Neural cell (in vitro differentiated cells): ENCODE data around the gene C1QTNF9. TPM values are rescaled to one million over a fixed set of nuclear protein-coding genes. Genes with fewer than 3 reads are reported as not detected.

Source experiments
- H2AFZ ChIP-seq: fragments of 200-600, 300-800 bp; sonication (generic), shearing (Covaris generic); 2 replicates; pipeline ENCODE4 v1.6.0; 2014; ENCODE audit warnings: low read depth, mild to moderate bottlenecking, antibody characterized with exemption, low read length, moderate library complexity
- H3F3A ChIP-seq: fragments of 200-600 bp; shearing (Covaris generic); 2 replicates; pipeline ENCODE4 v1.6.1; 2016; ENCODE audit warnings: mild to moderate bottlenecking, moderate library complexity, mixed read lengths, antibody characterized with exemption, low read length; ENCODE audit not compliant: insufficient read depth, poor library complexity, severe bottlenecking
- H3K27ac ChIP-seq: fragments of 200-600, 300-800 bp; sonication (generic), shearing (Covaris generic); 2 replicates; pipeline ENCODE4 v1.5.1; 2014; ENCODE audit warnings: mild to moderate bottlenecking, low read length, moderate library complexity
- H3K27me3 ChIP-seq: fragments of 300-800, 200-600 bp; sonication (generic), shearing (Covaris generic); 2 replicates; pipeline ENCODE4 v1.6.0; 2014; ENCODE audit warnings: mild to moderate bottlenecking, low read depth, low read length, moderate library complexity; ENCODE audit not compliant: insufficient read depth
- H3K36me3 ChIP-seq: fragments of 300-800, 200-600 bp; sonication (generic), shearing (Covaris generic); 2 replicates; pipeline ENCODE4 v1.5.1; 2014; ENCODE audit warnings: mild to moderate bottlenecking, antibody characterized with exemption, low read length, moderate library complexity; ENCODE audit not compliant: insufficient read depth
- H3K4me2 ChIP-seq: fragments of 300-800, 200-600 bp; sonication (generic), shearing (Covaris generic); 2 replicates; pipeline ENCODE4 v1.6.0; 2014; ENCODE audit warnings: mild to moderate bottlenecking, low read length
- H3K4me3 ChIP-seq: fragments of 300-800, 200-600 bp; sonication (generic), shearing (Covaris generic); 2 replicates; pipeline ENCODE4 v1.5.1; 2014; ENCODE audit warnings: mild to moderate bottlenecking, low read length, moderate library complexity
- H3K79me2 ChIP-seq: fragments of 200-600 bp; shearing (Covaris generic); replicated peaks from 2 replicates; pipeline ENCODE4 v1.6.0; 2014; ENCODE audit warnings: mild to moderate bottlenecking, low read length, moderate library complexity; ENCODE audit not compliant: insufficient read depth
- H3K9ac ChIP-seq: fragments of 300-800, 200-600 bp; sonication (generic), shearing (Covaris generic); 2 replicates; pipeline ENCODE4 v1.6.1; 2016; ENCODE audit warnings: mild to moderate bottlenecking, low read length, mixed read lengths
- H3K9me2 ChIP-seq: fragments of 200-600 bp; shearing (Covaris generic); 2 replicates; pipeline ENCODE4 v1.6.1; 2016; ENCODE audit warnings: mild to moderate bottlenecking, low read length, mixed read lengths; ENCODE audit not compliant: insufficient read depth
- H3K9me3 ChIP-seq: fragments of 200-600, 300-800 bp; sonication (generic), shearing (Covaris generic); 2 replicates; pipeline ENCODE4 v1.6.1; 2016; ENCODE audit warnings: mild to moderate bottlenecking, mixed run types, low read length, moderate library complexity, mixed read lengths
- H4K20me1 ChIP-seq: fragments of 200-600 bp; shearing (Covaris generic); 2 replicates; pipeline ENCODE4 v1.6.1; 2016; ENCODE audit warnings: mild to moderate bottlenecking, mixed run types; ENCODE audit not compliant: insufficient read depth
- EP300 ChIP-seq: fragments of 450-650 bp; conservative IDR thresholded peaks from 2 replicates; pipeline ENCODE4 v1.6.1; 2014; ENCODE audit warnings: antibody characterized with exemption, mild to moderate bottlenecking, moderate library complexity; ENCODE audit not compliant: poor library complexity, severe bottlenecking
- EZH2 ChIP-seq: fragments of 200-600, 300-800 bp; shearing (Covaris generic), sonication (generic); IDR thresholded peaks from 2 replicates; pipeline ENCODE4 v1.6.1; 2014; ENCODE audit warnings: antibody characterized with exemption, low read length, borderline replicate concordance, mild to moderate bottlenecking; ENCODE audit not compliant: insufficient read depth, poor library complexity, severe bottlenecking
- MXI1 ChIP-seq: fragments of 450-650 bp; conservative IDR thresholded peaks from 2 replicates; pipeline ENCODE4 v1.6.1; 2014; ENCODE audit warnings: antibody characterized with exemption, mild to moderate bottlenecking; ENCODE audit not compliant: poor library complexity, severe bottlenecking
- POLR2AphosphoS5 ChIP-seq: IDR thresholded peaks from 2 replicates; pipeline ENCODE4 v1.6.1; 2012
- RAD21 ChIP-seq: fragments of 450-650 bp; conservative IDR thresholded peaks from 2 replicates; pipeline ENCODE4 v1.6.1; 2014; ENCODE audit warnings: antibody characterized with exemption, mild to moderate bottlenecking, moderate library complexity
- SMC3 ChIP-seq: fragments of 450-650 bp; conservative IDR thresholded peaks from 2 replicates; pipeline ENCODE4 v1.6.1; 2014; ENCODE audit warnings: antibody characterized with exemption, mild to moderate bottlenecking, moderate library complexity; ENCODE audit not compliant: poor library complexity
- TAF1 ChIP-seq: IDR thresholded peaks from 2 replicates; pipeline ENCODE4 v1.6.1; 2012; ENCODE audit warnings: low read depth
- polyA plus RNA-seq: library from polyadenylated mRNA; depleted of rRNA; stranded (reverse); fragments of >200 nt; gene quantifications from 2 replicates; pipeline ENCODE4 v1.2.3, GENCODE V29; 2014
- TF ChIP-seq, protein P1 (sequence below): IDR thresholded peaks from 2 replicates; pipeline ENCODE4 v1.6.1; 2012; ENCODE audit warnings: borderline replicate concordance
- TF ChIP-seq, protein P2 (sequence below): fragments of 450-650 bp; IDR thresholded peaks from 2 replicates; pipeline ENCODE4 v1.5.1; 2014; ENCODE audit warnings: antibody characterized with exemption, mild to moderate bottlenecking, moderate library complexity; ENCODE audit not compliant: poor library complexity, severe bottlenecking

Gene C1QTNF9
- polyA plus RNA-seq, 1 donor from 2014 or later = not detected

DNA sequence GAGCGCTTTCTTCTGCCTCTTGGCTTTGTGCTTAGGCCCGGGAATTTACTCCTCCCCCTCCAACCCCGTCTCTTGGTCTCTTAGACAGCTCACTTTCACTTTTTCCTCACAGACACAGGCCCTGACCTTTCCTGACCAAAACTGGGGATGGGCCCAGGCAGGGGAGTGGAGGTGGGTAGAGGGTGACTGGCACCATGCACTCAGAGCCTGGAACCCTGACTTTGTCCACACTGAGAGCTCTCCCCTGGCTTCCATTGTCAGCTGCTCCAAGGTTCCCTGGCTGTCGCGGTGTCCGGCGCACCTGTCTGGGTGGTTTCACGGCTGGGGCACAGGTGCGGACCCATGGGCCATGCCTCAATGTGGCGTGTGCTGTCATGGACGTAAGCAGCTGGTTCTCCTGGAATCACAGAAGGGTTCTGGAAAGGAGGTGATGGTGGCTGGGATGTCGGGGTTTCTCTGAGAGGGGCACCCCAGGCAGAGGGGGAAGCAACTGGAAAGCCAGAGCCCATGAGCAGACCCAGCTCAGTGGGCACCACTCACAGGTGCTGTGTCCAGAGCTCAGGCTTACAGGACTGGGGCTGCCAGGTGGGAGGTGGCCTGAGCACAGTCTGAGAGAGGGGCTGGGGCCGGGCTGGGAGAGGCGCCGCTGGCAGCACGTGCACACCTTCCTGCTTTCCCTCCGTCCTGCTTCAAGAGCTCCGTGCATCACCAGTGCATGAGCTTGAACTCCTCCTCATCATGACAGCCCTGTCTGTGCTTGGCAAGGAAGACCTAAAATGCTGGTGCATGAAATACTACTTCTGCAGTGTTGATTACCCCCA is 28.0 kb upstream of the C1QTNF9 start:
- Histone ChIP-seq H3K36me3 (no peaks in the 10 kb centered on the region), H3K27ac (no peak overlapping the region), H3K9ac (no peak overlapping the region), H3K9me2 (no peaks in the 10 kb centered on the region), H4K20me1 (no peaks in the 10 kb centered on the region), H3K9me3 (no peaks in the 10 kb centered on the region), H2AFZ (no peak overlapping the region), H3K79me2 (no peaks in the 10 kb centered on the region), H3K4me2 (no peak overlapping the region), H3K4me3 (no peak overlapping the region), H3F3A (no peaks in the 10 kb centered on the region), H3K27me3 (no peaks in the 10 kb centered on the region)
- no peak for TF ChIP-seq TAF1
- TF ChIP-seq MXI1 = no peak
- no peak for TF ChIP-seq RAD21
- TF ChIP-seq, protein P1, sequence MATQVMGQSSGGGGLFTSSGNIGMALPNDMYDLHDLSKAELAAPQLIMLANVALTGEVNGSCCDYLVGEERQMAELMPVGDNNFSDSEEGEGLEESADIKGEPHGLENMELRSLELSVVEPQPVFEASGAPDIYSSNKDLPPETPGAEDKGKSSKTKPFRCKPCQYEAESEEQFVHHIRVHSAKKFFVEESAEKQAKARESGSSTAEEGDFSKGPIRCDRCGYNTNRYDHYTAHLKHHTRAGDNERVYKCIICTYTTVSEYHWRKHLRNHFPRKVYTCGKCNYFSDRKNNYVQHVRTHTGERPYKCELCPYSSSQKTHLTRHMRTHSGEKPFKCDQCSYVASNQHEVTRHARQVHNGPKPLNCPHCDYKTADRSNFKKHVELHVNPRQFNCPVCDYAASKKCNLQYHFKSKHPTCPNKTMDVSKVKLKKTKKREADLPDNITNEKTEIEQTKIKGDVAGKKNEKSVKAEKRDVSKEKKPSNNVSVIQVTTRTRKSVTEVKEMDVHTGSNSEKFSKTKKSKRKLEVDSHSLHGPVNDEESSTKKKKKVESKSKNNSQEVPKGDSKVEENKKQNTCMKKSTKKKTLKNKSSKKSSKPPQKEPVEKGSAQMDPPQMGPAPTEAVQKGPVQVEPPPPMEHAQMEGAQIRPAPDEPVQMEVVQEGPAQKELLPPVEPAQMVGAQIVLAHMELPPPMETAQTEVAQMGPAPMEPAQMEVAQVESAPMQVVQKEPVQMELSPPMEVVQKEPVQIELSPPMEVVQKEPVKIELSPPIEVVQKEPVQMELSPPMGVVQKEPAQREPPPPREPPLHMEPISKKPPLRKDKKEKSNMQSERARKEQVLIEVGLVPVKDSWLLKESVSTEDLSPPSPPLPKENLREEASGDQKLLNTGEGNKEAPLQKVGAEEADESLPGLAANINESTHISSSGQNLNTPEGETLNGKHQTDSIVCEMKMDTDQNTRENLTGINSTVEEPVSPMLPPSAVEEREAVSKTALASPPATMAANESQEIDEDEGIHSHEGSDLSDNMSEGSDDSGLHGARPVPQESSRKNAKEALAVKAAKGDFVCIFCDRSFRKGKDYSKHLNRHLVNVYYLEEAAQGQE = no peak
- no peak for TF ChIP-seq EZH2
- no peak for TF ChIP-seq POLR2AphosphoS5
- TF ChIP-seq SMC3 = no peak
- no peak for TF ChIP-seq EP300
- TF ChIP-seq, protein P2, sequence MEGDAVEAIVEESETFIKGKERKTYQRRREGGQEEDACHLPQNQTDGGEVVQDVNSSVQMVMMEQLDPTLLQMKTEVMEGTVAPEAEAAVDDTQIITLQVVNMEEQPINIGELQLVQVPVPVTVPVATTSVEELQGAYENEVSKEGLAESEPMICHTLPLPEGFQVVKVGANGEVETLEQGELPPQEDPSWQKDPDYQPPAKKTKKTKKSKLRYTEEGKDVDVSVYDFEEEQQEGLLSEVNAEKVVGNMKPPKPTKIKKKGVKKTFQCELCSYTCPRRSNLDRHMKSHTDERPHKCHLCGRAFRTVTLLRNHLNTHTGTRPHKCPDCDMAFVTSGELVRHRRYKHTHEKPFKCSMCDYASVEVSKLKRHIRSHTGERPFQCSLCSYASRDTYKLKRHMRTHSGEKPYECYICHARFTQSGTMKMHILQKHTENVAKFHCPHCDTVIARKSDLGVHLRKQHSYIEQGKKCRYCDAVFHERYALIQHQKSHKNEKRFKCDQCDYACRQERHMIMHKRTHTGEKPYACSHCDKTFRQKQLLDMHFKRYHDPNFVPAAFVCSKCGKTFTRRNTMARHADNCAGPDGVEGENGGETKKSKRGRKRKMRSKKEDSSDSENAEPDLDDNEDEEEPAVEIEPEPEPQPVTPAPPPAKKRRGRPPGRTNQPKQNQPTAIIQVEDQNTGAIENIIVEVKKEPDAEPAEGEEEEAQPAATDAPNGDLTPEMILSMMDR = no peak

DNA sequence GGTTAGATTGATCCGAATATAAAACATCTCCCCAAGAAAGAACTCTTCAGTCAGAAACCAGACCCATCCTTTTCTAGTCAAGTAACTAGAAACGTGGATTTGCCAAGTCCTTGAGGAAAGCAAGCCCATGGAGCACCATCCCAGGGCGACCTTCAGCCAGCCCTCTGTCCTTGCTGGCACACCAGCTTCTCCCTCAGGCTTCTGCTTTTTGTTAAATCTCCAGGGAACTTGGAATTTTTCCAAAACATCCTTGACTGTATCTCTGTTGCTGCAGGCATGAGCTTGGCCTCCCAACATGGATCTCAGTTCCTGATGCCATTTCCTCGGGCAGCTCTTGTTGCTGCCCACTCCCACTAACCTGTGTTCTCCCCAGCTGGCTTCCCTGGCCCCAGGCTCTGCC is 27.1 kb upstream of the C1QTNF9 start:
- H3K9ac ChIP-seq = no peak overlapping the region
- no peaks in the 10 kb centered on the region for H3K36me3 ChIP-seq
- no peak overlapping the region for H3K27ac ChIP-seq
- TF ChIP-seq SMC3 (no peak), MXI1 (no peak), POLR2AphosphoS5 (no peak), EZH2 (no peak), EP300 (no peak), RAD21 (no peak), TAF1 (no peak)
- TF ChIP-seq, protein P1 = no peak
- TF ChIP-seq, protein P2 = no peak
- H3K4me3 ChIP-seq = no peak overlapping the region
- no peaks in the 10 kb centered on the region for H3K27me3 ChIP-seq
- no peaks in the 10 kb centered on the region for H3K9me2 ChIP-seq
- H3K79me2 ChIP-seq = no peaks in the 10 kb centered on the region
- no peaks in the 10 kb centered on the region for H4K20me1 ChIP-seq
- H2AFZ ChIP-seq = no peak overlapping the region
- no peak overlapping the region for H3K4me2 ChIP-seq
- no peaks in the 10 kb centered on the region for H3F3A ChIP-seq
- no peaks in the 10 kb centered on the region for H3K9me3 ChIP-seq
